Brain microvascular endothelial cell (primary cell): ENCODE measurements around the gene GRPEL1.
A peak's percentile ranks its signal among the peaks of the same experiment; 100 is the strongest.

Source experiments
- DNase-seq: peaks from one replicate; pipeline ENCODE4 v3.0.0-alpha.2; 2020
- H3K27ac ChIP-seq: fragments of 250-450 bp; sonication (Bioruptor Pico); 2 replicates; pipeline ENCODE4 v1.5.1; 2020; ENCODE audit warnings: mild to moderate bottlenecking, moderate library complexity
- H3K27me3 ChIP-seq: fragments of 250-450 bp; sonication (Bioruptor Pico); replicated peaks from 2 replicates; pipeline ENCODE4 v1.5.1; 2020; ENCODE audit warnings: mild to moderate bottlenecking
- H3K36me3 ChIP-seq: fragments of 250-450 bp; sonication (Bioruptor Pico); replicated peaks from 2 replicates; pipeline ENCODE4 v1.5.1; 2020; ENCODE audit warnings: mild to moderate bottlenecking
- H3K4me3 ChIP-seq: 2 replicates; pipeline ENCODE4 v1.5.1; 2011; ENCODE audit warnings: low read depth, mild to moderate bottlenecking, control low read depth, low read length, moderate library complexity
- in situ Hi-C: cut with HindIII; loops from 2 replicates; pipeline ENCODE4 v1.10.0; 2017; ENCODE audit warnings: low sequenced_read_pairs, low pct_ligation_motif_present
- TF ChIP-seq, protein P1 (sequence below): IDR thresholded peaks from 2 replicates; pipeline ENCODE4 v1.5.1; 2011; ENCODE audit warnings: low read depth, mild to moderate bottlenecking, moderate library complexity, low read length, control low read depth, inconsistent platforms; ENCODE audit errors: missing control alignments

Gene GRPEL1

DNA sequence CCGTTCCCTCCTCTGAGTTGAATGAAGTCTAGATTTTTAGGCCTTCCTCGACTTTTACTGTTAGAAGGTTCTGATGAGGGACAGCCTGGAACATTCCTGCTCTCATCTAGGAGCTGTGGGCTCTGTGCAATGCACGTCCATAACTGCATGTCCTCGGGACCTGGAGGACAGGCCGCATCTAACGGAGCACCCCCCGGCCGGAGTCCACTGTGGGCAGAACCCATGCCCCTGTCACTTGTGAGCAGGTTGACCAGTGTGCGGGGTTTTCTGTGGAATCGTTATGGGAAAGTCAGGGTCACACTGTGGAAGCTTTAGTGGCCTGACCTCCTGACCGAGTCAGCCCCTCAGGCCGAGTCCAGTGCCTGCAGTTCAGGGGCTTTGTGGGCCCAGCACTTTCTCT, 44.0 kb downstream of the GRPEL1 start:
- TF ChIP-seq, protein P1, sequence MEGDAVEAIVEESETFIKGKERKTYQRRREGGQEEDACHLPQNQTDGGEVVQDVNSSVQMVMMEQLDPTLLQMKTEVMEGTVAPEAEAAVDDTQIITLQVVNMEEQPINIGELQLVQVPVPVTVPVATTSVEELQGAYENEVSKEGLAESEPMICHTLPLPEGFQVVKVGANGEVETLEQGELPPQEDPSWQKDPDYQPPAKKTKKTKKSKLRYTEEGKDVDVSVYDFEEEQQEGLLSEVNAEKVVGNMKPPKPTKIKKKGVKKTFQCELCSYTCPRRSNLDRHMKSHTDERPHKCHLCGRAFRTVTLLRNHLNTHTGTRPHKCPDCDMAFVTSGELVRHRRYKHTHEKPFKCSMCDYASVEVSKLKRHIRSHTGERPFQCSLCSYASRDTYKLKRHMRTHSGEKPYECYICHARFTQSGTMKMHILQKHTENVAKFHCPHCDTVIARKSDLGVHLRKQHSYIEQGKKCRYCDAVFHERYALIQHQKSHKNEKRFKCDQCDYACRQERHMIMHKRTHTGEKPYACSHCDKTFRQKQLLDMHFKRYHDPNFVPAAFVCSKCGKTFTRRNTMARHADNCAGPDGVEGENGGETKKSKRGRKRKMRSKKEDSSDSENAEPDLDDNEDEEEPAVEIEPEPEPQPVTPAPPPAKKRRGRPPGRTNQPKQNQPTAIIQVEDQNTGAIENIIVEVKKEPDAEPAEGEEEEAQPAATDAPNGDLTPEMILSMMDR = no peak
- in situ Hi-C loops = no loop called here
- no peak overlapping the region for H3K27ac ChIP-seq
- no peak for DNase-seq
- H3K36me3 ChIP-seq = peaks cover 6% of the 10 kb centered on the region
- H3K4me3 ChIP-seq = no peak overlapping the region
- H3K27me3 ChIP-seq = no peaks in the 10 kb centered on the region

DNA sequence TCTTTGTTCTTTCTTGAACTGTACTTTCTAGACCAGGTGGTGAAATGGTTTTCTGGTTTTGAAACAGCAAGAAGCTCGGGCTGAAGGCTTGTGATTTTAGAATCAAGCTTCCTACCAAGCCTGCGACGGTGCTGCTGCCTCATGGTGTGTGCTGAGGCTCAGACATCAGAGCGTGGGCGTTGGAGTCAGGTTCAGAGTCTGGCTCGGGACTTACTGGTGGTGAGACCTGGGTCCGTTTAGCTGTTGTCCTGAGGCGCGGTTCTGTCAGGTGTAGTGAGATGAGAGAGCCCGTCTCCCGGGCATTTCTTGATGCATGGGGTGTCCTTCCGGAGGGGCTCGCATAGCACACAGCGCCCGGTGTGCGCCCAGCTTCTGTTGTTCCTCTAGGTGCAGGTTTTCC, 44.4 kb downstream of the GRPEL1 start:
- Histone ChIP-seq H3K36me3 (peaks cover 6% of the 10 kb centered on the region), H3K4me3 (no peak overlapping the region), H3K27ac (no peak overlapping the region), H3K27me3 (no peaks in the 10 kb centered on the region)
- DNase-seq = no peak
- TF ChIP-seq, protein P1 = no peak
- in situ Hi-C loops = no loop called here

DNA sequence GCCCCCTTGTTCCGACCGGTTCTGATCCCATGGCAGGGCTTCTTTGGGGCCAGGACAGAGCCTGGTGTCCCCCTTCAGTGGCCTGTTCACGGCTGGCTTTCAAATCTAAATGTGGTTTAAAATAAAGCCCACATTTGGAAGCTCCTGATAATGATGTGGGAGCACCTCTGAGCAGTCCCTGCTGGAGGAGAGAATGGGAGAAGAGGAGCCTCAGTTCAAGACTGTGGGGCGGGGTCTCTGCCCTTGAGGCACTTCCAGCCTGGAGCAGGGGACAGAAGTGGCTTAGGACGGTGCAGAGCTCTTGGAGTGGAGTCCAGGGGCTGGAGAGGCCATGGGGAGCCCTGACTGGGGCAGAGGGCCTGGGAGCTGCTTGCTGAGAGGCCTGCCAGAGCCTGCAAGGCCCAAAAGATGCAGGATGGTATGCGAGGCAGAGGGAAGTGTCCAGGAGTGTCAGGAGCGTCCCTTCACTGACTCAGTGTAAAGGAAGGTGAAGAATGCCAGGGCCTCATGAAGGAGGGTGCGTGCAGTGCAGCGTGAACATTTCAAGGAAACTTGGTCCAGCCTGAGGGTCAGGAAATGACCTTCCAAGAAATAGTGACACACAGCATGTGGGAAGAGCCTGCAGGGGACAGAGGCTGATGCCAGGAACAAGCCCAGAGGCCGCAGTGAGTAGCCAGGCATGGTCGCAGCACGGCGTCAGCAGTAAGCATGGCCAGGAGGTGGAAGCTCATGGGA, 45.8 kb downstream of the GRPEL1 start:
- H3K36me3 ChIP-seq = peaks cover 4% of the 10 kb centered on the region
- peak overlapping the region; percentile 64 for H3K27ac ChIP-seq
- H3K4me3 ChIP-seq = no peak overlapping the region

DNA sequence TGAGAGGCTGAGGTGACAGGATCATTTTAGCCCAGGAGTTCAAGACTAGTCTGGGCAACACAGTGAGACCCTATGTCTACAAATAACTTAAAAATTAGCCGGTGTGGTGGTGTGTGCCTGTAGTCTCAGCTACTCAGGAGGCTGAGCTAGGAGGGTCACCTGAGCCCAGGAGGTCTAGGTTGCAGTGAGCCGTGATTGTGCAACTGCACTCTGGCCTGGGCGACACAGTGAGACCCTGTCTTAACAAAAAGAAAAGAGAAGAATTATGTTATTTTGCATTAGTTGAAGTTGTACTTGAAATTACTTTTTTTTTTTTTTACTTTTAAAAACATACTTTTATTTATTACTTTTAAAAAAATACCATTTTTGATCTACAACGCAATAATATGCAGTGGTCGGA, 46.5 kb downstream of the GRPEL1 start:
- Histone ChIP-seq H3K36me3 (peaks cover 6% of the 10 kb centered on the region), H3K27me3 (no peaks in the 10 kb centered on the region), H3K27ac (no peak overlapping the region), H3K4me3 (no peak overlapping the region)
- DNase-seq = no peak
- in situ Hi-C loops = no loop called here
- TF ChIP-seq, protein P1 = no peak

More for the DNA sequence above, 45.8 kb downstream of the GRPEL1 start:
- peak; percentile 71 for DNase-seq
- in situ Hi-C loops = no loop called here
- H3K27me3 ChIP-seq = no peaks in the 10 kb centered on the region
- TF ChIP-seq, protein P1 = no peak

DNA sequence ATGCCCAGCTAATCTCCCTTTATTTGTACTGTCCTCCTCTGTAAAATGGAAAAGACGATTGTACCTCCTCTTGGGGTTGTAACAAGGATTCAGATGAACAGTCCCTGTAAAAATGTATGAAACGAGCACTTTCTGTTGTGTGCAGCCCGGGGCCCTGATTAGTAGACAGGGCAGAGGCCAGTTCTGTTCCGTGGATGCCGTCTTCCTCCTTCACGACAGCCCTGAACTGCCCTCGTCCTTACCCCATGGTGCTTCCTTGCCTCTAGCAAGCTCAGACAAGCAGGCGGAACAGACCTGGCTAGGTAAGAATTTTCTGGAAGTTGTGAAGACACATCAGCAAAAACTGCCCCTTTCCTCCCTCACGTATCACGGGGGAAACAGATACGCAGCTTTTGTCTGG, 47.0 kb downstream of the GRPEL1 start:
- H3K27ac ChIP-seq = no peak overlapping the region
- TF ChIP-seq, protein P1 = no peak

DNA sequence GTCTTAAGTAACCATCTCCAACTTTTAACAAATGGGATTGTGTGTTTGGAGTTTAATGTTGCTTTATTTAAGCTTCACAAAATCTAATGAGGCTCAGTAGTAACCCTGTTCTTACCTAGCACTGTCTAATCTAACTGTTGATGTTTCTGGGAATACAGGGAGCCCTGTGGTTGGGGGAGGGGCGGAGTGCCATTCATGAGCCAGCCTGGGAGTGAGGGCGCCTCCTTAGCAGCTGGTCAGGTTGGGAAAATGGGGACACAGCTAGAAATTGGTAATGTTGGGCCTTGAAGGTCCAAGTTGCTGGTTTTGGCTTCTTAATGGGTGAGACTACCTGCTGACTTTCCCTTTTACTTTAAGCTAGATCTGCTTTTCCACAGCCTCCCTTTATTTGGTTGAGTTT, 47.6 kb downstream of the GRPEL1 start:
- Histone ChIP-seq H3K27ac (no peak overlapping the region), H3K36me3 (peaks cover 6% of the 10 kb centered on the region), H3K4me3 (no peak overlapping the region), H3K27me3 (no peaks in the 10 kb centered on the region)
- TF ChIP-seq, protein P1 = no peak
- no peak for DNase-seq
- in situ Hi-C loops = no loop called here

More for the DNA sequence above, 47.0 kb downstream of the GRPEL1 start:
- H3K27me3 ChIP-seq = no peaks in the 10 kb centered on the region
- DNase-seq = no peak
- H3K4me3 ChIP-seq = no peak overlapping the region
- H3K36me3 ChIP-seq = peaks cover 6% of the 10 kb centered on the region
- in situ Hi-C loops = no loop called here
